GM18868 (cell line): ENCODE measurements around the gene SP9.

Experiments used
- ATAC-seq: cut with Tn5 transposase; IDR thresholded peaks from one replicate; pipeline ENCODE4 v1.9.1; 2021; ENCODE audit warnings: mild to moderate bottlenecking, moderate library complexity; ENCODE audit not compliant: unreplicated experiment

SP9 gene

DNA sequence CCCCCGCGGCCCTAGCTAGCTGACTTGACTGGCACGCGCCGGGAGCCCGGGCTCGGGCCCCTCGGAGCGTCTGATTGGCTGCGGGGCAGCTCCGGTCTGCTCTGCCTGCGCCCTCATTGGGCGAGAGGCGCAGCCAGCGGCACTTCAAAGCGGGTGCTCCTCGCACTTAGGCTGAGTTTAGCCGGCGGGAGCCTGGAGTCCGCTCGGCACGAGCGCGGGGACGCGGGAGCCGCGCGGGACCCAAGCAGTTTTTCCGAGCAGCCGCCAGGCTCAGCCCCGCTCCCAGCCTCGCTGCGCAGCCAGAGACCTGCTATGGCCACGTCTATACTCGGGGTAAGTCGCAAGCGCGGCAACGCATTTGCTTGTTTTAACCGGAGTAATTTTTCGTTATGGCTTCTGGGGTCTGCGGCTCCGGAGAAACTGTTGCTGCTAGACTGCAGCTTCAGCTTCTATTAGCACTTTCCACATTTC is at the start of gene SP9:
Gene SP9, plus strand, starts transcription at position 174 of the 471 bp plus-strand sequence. Its CDS starts 139 bp downstream, at position 313.
- no peak for ATAC-seq

DNA sequence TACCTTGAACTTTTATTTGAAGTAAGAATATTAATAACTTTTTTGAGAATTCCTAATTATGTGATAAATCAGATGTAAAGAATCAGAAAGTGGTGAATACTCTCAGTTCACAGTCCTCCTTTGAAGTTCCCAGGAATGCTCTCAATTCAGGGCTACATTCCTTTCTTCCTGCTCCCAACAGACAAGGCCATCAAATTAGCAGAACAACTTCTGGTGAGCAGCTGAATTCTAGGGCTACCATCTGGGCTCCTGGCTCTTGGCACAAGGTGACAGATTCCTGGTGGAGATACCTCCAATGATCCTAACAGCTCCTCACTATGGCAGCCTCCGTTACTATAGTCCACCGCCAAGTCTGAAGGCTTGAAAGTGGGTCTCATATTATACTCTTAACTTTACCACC is 48.6 kb upstream of the SP9 start:
- no peak for ATAC-seq

GRCh38 chr2:174292908-174293307 is 41.8 kb upstream of the SP9 start:
- ATAC-seq: no peak

- no peak for ATAC-seq
These were observed 34.6 kb upstream of the SP9 start for GRCh38 chr2:174300114-174300513.

- no peak for ATAC-seq
These were observed 22.0 kb upstream of the SP9 start for GRCh38 chr2:174312581-174313234.

DNA sequence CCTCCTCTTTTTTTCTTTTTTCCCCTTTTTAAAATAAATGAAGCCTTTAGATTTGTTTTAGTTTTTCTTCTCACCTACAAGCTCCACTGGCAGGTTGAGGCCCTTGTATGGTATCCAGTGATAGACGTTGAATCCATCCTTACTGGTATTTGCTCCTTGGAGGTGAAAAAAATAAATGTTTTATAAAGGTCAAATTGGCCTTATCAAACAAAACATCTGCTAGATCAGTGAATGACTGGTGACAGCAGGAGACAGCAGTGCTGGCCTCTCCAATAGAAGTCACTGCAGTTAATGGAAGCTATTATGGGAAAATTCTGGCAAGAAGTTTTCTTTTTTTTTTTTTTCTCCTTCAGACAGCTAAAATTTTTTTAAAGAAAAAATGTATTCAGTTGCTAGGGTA is 12.6 kb upstream of the SP9 start:
- ATAC-seq: no peak

GRCh38 chr2:174322746-174323145 is 12.0 kb upstream of the SP9 start:
- ATAC-seq: no peak

- no peak for ATAC-seq
These were observed 10.2 kb upstream of the SP9 start for GRCh38 chr2:174324530-174324929.

GRCh38 chr2:174325373-174326160 is 9.2 kb upstream of the SP9 start:
- no peak for ATAC-seq

- ATAC-seq: no peak
These were observed 8.4 kb upstream of the SP9 start for GRCh38 chr2:174326161-174327020.

DNA sequence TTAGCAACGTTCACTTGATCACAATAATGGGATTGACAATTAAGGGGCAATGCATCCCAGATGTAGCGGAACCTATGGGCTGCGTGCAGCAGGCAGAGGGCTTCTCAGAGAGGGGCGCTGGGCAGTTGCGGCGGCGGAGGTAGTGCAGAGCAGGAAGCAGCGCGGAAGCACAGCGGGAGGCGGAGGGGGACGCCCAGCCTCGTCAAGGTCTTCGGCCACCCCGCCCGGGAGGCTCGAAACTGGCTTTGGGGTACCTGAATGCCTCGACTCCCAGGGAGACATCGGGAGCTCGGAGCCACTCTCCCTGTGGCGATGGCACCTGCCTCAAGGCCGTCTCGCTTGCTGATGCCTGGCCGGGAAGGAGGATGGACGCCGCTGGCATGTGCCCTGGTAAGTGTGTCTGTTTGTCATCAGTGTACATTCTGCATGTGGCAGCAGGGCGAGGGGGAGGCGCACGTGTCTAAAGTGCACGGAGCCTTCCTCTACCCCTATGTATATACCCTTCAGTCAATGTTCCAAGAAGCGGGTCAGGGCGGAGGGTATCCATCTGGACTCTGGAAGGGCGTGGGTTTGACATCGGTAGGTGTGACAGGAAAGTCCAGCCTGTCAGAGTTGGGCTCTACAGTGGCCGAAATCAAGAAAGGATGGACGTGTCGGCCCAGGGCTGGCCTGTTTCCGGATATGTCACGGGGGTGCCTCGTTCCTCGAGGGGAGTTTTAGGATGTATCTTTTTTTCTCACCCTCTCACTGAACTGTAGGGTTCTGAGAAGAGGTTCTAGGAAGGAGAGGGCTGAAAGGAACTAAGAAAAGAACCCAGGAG is 7.5 kb upstream of the SP9 start:
- no peak for ATAC-seq

GRCh38 chr2:174327841-174328113 is 7.0 kb upstream of the SP9 start:
- no peak for ATAC-seq

- ATAC-seq: no peak
These were observed 6.4 kb upstream of the SP9 start for GRCh38 chr2:174328114-174328960.

DNA sequence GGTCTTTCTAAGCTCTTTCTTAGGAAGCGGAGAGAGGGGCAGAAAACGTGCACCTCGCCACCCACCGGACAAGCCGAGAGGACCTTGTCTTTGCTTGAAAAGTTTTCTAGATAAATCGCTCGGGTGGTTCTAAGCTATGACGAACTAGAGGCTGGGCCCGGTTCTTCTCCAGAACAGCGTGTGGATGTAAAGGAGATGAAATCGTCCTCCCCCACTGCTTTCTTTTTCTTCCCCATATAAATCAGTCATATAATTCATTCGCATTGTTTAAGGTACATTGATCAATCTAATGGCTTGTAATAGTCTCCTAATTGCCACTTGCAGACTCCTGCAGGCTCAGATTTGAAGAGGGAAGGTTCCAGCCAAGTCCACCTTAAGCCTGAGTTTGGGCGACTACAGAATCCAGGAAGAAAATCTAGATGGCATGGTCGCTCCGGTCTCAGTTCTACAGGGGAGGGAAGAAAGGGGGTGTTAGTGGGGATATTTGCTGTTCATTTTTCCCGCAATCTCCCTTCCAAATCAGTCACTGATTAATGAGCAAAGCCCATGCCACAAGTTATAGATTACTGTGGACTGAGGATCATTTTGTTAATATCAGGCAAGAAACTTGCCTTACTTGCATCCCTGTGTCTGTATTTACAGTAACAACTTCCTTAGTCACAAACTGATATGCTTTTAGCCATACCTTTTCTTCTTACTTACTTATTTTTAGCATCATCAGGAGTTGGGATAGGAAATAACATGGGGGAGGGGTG is 5.6 kb upstream of the SP9 start:
- no peak for ATAC-seq

DNA sequence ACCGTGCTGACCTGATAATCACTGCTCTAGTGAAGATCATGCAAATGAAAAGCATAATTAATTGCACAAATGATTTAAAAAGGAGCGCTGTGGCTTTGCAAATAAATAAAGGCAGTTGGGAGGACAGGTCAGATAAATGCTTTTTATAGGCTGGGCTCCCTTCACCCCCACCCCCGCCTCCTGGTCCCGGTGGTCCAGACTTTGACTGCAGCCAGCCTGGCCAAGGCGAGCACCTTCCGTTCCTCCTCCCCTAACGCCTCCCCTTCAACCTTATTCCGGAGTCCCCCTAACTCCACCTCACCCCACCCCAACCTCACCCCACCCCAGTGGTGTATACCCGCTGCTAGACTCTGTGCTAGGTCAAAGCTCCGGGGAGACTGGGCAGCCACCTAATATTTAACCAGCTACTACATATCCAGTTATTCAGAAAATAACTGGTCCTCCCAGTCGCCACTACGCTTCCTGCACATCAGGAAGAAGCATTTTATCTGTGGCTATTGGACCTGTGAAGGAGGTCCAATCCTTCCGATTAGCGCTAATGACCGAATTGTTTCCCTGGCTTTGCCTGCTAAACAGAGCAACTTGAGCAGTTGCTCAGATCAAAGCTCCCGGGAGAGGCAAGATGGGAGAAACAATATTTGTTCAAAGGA is 3.7 kb upstream of the SP9 start:
- no peak for ATAC-seq

- no peak for ATAC-seq
These were observed 3.0 kb upstream of the SP9 start for GRCh38 chr2:174331595-174332216.

DNA sequence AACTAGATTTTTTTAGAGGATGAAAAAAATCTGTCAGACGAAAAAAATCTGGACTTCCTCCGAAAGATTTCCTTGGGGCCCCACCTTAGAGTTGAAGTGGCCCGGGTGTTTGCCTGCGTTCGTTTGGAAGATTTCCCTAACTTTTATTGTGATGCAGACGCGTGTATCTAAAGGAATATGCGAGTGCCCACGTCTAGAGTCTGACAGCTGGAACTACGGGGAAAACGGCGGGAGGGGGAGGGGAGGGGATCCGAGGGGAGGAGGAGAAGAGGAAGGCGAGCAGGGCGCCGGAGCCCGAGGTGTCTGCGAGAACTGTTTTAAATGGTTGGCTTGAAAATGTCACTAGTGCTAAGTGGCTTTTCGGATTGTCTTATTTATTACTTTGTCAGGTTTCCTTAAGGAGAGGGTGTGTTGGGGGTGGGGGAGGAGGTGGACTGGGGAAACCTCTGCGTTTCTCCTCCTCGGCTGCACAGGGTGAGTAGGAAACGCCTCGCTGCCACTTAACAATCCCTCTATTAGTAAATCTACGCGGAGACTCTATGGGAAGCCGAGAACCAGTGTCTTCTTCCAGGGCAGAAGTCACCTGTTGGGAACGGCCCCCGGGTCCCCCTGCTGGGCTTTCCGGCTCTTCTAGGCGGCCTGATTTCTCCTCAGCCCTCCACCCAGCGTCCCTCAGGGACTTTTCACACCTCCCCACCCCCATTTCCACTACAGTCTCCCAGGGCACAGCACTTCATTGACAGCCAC is 2.4 kb upstream of the SP9 start:
- ATAC-seq: no peak

DNA sequence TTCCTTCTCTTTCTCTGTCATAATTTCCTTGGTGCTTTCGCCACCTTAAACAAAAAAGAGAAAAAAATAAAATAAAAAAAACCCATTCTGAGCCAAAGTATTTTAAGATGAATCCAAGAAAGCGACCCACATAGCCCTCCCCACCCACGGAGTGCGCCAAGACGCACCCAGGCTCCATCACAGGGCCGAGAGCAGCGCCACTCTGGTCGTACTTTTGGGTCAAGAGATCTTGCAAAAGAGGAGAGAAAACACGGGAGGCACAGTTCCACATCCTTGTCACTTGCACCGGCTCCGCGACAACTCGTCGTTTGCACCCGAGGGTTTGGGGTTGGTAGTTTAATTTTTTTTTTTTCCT is 1.8 kb upstream of the SP9 start:
- no peak for ATAC-seq
